Measurements from ENCODE around the gene SCN5A. TPM values are rescaled to one million over a fixed set of nuclear protein-coding genes. Genes with fewer than 3 reads are reported as not detected.

The SCN5A gene
- total and polyA plus RNA-seq, 2 of the 8 experiments (the other 6 are each of a cell fraction or from before 2014, with no cell fraction given): 4.8 to 11.4 TPM

- no peak for TF ChIP-seq CHD7 (IDR thresholded peaks at IDR 0.05; ENCODE audit: insufficient replicate concordance, low read length)
Observed at GRCh38 chr3:38590521-38590920, 59.0 kb downstream of the SCN5A start (continued).
